Measurements from ENCODE around the gene IFT43. TPM values are rescaled to one million over a fixed set of nuclear protein-coding genes. Genes with fewer than 3 reads are reported as not detected.

The IFT43 gene
- total RNA-seq, 1 experiment from 2014 or later = 18.6 TPM

DNA sequence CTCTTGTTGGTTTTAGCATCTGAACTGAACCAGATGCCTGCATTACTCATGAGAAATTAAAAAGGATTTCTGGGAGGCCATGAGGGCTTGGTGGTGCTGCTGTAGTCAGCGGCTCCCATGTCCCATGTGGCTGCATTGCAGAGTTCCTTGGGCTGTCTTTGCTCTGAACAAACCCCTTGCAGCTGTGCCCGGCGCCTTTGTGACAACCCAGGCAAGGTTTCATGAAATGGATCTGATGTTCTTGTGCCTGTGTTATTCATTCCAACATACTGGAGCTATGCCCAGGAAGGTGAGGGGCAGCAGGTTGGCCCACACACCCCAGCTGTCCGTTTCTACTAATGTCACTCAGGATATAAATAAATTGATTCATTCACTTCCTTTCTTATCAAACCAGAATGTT lies 44.5 kb upstream of the IFT43 start:
- Histone ChIP-seq H2BK120ac (ENCODE audit: low read depth, low read length, poor library complexity, severe bottlenecking) (no peak overlapping the region), H2BK12ac (ENCODE audit: insufficient read length, low read depth, low read length) (no peak overlapping the region), H3K23ac (ENCODE audit: insufficient read length, low read depth, low read length) (no peak overlapping the region), H3K56ac (ENCODE audit: insufficient read length, low read depth, low read length) (no peak overlapping the region), H3K27me3 (ENCODE audit: insufficient read depth, low read length) (no peaks in the 10 kb centered on the region), H3K18ac (ENCODE audit: insufficient read length, low read depth, low read length) (no peak overlapping the region), H4K5ac (ENCODE audit: insufficient read length, low read depth, low read length) (no peak overlapping the region), H2BK20ac (ENCODE audit: low read depth, low read length, poor library complexity, severe bottlenecking) (no peak overlapping the region), H4K20me1 (ENCODE audit: control insufficient read depth, insufficient read depth, insufficient read length) (no peaks in the 10 kb centered on the region), H3K79me2 (ENCODE audit: insufficient read depth, low read length) (no peaks in the 10 kb centered on the region), H3K9ac (ENCODE audit: extremely low read depth, insufficient read length, low read length) (no peak overlapping the region), H3K4me2 (ENCODE audit: insufficient read depth, insufficient read length, low read length) (no peak overlapping the region), H3K4me1 (ENCODE audit: insufficient read depth, low read length) (no peaks in the 10 kb centered on the region), H3K27ac (ENCODE audit: insufficient read length, low read depth, low read length) (no peak overlapping the region), H3K79me1 (ENCODE audit: insufficient read depth, low read depth, low read length, poor library complexity, severe bottlenecking) (no peaks in the 10 kb centered on the region), H3K4ac (ENCODE audit: low read depth, low read length) (no peak overlapping the region), H2BK5ac (ENCODE audit: insufficient read length, low read length) (no peak overlapping the region), H3K23me2 (ENCODE audit: insufficient read length, low read depth, low read length, poor library complexity, severe bottlenecking) (no peaks in the 10 kb centered on the region), H2AFZ (ENCODE audit: low read length) (no peak overlapping the region), H4K91ac (ENCODE audit: insufficient read length, low read depth, low read length) (no peak overlapping the region), H3K9me3 (ENCODE audit: control insufficient read depth, low read depth, low read length) (no peaks in the 10 kb centered on the region), H4K8ac (replicated peaks; ENCODE audit: insufficient read length, low read depth, low read length) (no peak overlapping the region), H3T11ph (ENCODE audit: low read length) (no peak overlapping the region), H3K14ac (ENCODE audit: insufficient read depth, low read length) (no peak overlapping the region), H2BK15ac (ENCODE audit: low read depth, low read length) (no peak overlapping the region), H2AK5ac (ENCODE audit: insufficient read length, low read length) (no peak overlapping the region)
- WGBS (ENCODE audit: extremely low coverage, insufficient read length, low lambda C conversion rate) = no CpG with 5 or more reads among the region's 4 CpGs
- Mint-ChIP-seq H3K4me1 (peaks cover 11 to 13% of the 10 kb centered on the region in 2 experiments; a peak in 3 of 4 replicates), H3K36me3 (ENCODE audit: insufficient read depth in 1 of 3, low read depth in 3 of 3) (no peaks in the 10 kb centered on the region), H3K27ac (no peak overlapping the region), H3K4me3 (no peak overlapping the region), H3K9me3 (no peaks in the 10 kb centered on the region), H3K27me3 (ENCODE audit: low read depth) (no peaks in the 10 kb centered on the region)
- TF ChIP-seq, protein P1, sequence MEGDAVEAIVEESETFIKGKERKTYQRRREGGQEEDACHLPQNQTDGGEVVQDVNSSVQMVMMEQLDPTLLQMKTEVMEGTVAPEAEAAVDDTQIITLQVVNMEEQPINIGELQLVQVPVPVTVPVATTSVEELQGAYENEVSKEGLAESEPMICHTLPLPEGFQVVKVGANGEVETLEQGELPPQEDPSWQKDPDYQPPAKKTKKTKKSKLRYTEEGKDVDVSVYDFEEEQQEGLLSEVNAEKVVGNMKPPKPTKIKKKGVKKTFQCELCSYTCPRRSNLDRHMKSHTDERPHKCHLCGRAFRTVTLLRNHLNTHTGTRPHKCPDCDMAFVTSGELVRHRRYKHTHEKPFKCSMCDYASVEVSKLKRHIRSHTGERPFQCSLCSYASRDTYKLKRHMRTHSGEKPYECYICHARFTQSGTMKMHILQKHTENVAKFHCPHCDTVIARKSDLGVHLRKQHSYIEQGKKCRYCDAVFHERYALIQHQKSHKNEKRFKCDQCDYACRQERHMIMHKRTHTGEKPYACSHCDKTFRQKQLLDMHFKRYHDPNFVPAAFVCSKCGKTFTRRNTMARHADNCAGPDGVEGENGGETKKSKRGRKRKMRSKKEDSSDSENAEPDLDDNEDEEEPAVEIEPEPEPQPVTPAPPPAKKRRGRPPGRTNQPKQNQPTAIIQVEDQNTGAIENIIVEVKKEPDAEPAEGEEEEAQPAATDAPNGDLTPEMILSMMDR (conservative IDR thresholded peaks at IDR 0.05) = no peak
- no peak for DNase-seq
